Heart left ventricle (tissue), 13 donors: Measurements from ENCODE around the gene ZEB2.

Experiments used
- CTCF ChIP-seq, 12 donors: fragments of 200-600 bp; sonication (generic) in 4 of 12; IDR thresholded peaks; one replicate each; pipeline versions ENCODE4 v1.5.0 to v1.8.0; 2018 to 2022; ENCODE audit warnings: antibody characterized with exemption in 12 of 12, mild to moderate bottlenecking in 5 of 12
- POLR2A ChIP-seq, 2 donors: fragments of 450-650 bp; IDR thresholded peaks; one replicate each; pipeline ENCODE4 v1.6.1; 2017; ENCODE audit warnings: antibody characterized with exemption in 2 of 2, mild to moderate bottlenecking in 2 of 2, moderate library complexity in 2 of 2
- donor health status: ischemic (EF 13 %, LVEDD 7.1; RV severe dilation, severe dysfunction).
- donor health status: DM: no; HTN: yes; CAD: no.
- donor health status: DM: no; HTN: no; CAD: no.
- donor health status: ischemic (EF 25% LVEDD 6.9; RV normal size, moderate dysfunction).
- donor health status: ischemic (EF 25% LVEDD 5.7; RV mildly dilated, moderate dysfunction).
- donor health status: ischemic (EF 35%, LVEDD 5.7; RV mildly dilated, moderate dysfunction).
- donor health status: nonischemic (EF 11% LVEDD 7.7; RV severe dilation, severe dysfunction).
- donor health status: DM: yes; HTN: yes; CAD: no.
- donor health status: PGD.
- donor health status: ischemic (EF 29% LVEDD 5.4; RV normal size, mild dysfunction).
- donor health status: nonischemic (EF 23%, LVEDD 6.1; RV moderate dilation, normal function).

DNA sequence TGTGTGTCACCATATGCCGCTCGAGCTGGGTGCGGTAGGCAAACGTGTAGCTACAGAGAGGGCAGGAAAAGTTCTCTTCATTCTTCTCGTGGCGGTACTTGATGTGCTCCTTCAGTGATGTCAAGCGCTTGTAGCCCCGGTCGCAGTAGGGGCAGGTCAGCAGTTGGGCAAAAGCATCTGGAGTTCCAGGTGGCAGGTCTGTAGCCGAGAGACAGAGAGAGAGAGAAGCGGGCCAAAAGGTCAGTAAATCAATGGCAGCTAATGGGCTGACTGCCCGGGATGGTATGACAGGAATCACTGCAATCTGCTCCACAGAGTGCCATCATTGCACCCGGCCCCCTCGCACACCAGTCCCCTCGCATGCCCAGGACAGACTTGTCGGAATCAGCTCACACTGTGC, 116.0 kb downstream of the ZEB2 start:
- no peak for TF ChIP-seq POLR2A (IDR thresholded peaks at IDR 0.05)
- no peak for TF ChIP-seq CTCF (IDR thresholded peaks at IDR 0.05)
